ENCODE data around the gene MZT2A.
A peak's percentile ranks its signal among the peaks of the same experiment; 100 is the strongest.
"Not testable (repeated sequence)": the region's sequence is repeated elsewhere in the genome, so short reads cannot be mapped to it uniquely, and the experiment has no call there.

The MZT2A gene

GRCh38 chr2:131492015-131492417, at the start of gene MZT2A:
Gene MZT2A (minus strand): TSS chr2:131492397. CDS start chr2:131492376, 21 bp downstream.
- DNase-seq = not testable (repeated sequence)

- not testable (repeated sequence) for DNase-seq
These were observed 46.7 kb upstream of the MZT2A start for GRCh38 chr2:131538856-131539255.

GRCh38 chr2:131536841-131537240, 44.6 kb upstream of the MZT2A start:
- not testable (repeated sequence) for DNase-seq

GRCh38 chr2:131535951-131536826, 44.0 kb upstream of the MZT2A start:
- not testable (repeated sequence) for DNase-seq

GRCh38 chr2:131535526-131535925, 43.3 kb upstream of the MZT2A start:
- no peak for DNase-seq

- not testable (repeated sequence) for DNase-seq
These were observed 42.8 kb upstream of the MZT2A start for GRCh38 chr2:131534965-131535364.

GRCh38 chr2:131534317-131534672, 42.1 kb upstream of the MZT2A start:
- not testable (repeated sequence) for DNase-seq

GRCh38 chr2:131533609-131534316, 41.6 kb upstream of the MZT2A start:
- not testable (repeated sequence) for DNase-seq

GRCh38 chr2:131532723-131533608, 40.8 kb upstream of the MZT2A start:
- not testable (repeated sequence) for DNase-seq

- DNase-seq = not testable (repeated sequence)
These were observed 39.5 kb upstream of the MZT2A start for GRCh38 chr2:131531547-131532185.

GRCh38 chr2:131530626-131531344, 38.6 kb upstream of the MZT2A start:
- not testable (repeated sequence) for DNase-seq

GRCh38 chr2:131529864-131530445, 37.8 kb upstream of the MZT2A start:
- not testable (repeated sequence) for DNase-seq

GRCh38 chr2:131528981-131529863, 37.0 kb upstream of the MZT2A start:
- not testable (repeated sequence) for DNase-seq

- peak; percentile 79 for DNase-seq
These were observed 35.2 kb upstream of the MZT2A start, which contains the start of gene CCDC74A for GRCh38 chr2:131527131-131528001. Gene CCDC74A (plus strand): TSS chr2:131527888. CDS start chr2:131527971, 83 bp downstream.

GRCh38 chr2:131525256-131525655, 33.1 kb upstream of the MZT2A start:
- DNase-seq = not testable (repeated sequence)

- DNase-seq = no peak
These were observed 30.0 kb upstream of the MZT2A start for GRCh38 chr2:131521961-131522781.

- DNase-seq = not testable (repeated sequence)
These were observed 29.3 kb upstream of the MZT2A start for GRCh38 chr2:131521524-131521923.

- DNase-seq = no peak
These were observed 28.3 kb upstream of the MZT2A start for GRCh38 chr2:131520526-131520925.
